HFFc6 (cell line): Measurements from ENCODE around the gene PRMT6. TPM values are rescaled to one million over a fixed set of nuclear protein-coding genes. Genes with fewer than 3 reads are reported as not detected.

Source experiments
- DNase-seq: peaks from one replicate; pipeline ENCODE4 v3.0.0-alpha.2; 2018
- H3K27ac Mint-ChIP-seq: 2 replicates; pipeline ENCODE4 v1.8.0; 2020; ENCODE audit warnings: mild to moderate bottlenecking, mixed read lengths
- H3K27me3 Mint-ChIP-seq: 2 replicates; pipeline ENCODE4 v1.8.0; 2021; ENCODE audit warnings: mild to moderate bottlenecking, moderate library complexity, mixed read lengths; ENCODE audit not compliant: insufficient read depth
- H3K36me3 Mint-ChIP-seq: 2 replicates; pipeline ENCODE4 v1.8.0; 2021; ENCODE audit warnings: low read depth, mixed read lengths
- H3K4me1 Mint-ChIP-seq: 2 replicates; pipeline ENCODE4 v1.8.0; 2020; ENCODE audit warnings: low read depth, mixed read lengths
- H3K4me3 Mint-ChIP-seq: 2 replicates; pipeline ENCODE4 v1.8.0; 2020; ENCODE audit warnings: mild to moderate bottlenecking, moderate library complexity, mixed read lengths
- H3K9me3 Mint-ChIP-seq: 2 replicates; pipeline ENCODE4 v1.8.0; 2020; ENCODE audit warnings: mild to moderate bottlenecking, mixed read lengths
- CTCF ChIP-seq: fragments of 200-600 bp; sonication (generic); IDR thresholded peaks from 2 replicates; pipeline ENCODE4 v1.5.0; 2021; ENCODE audit warnings: antibody characterized with exemption, mild to moderate bottlenecking
- long read RNA-seq: library from polyadenylated mRNA; unstranded; transcript quantifications from one replicate; pipeline ENCODE4 v2.0.0, GENCODE V29; 2019
- total RNA-seq, 6 experiments: library from RNA; stranded (reverse); fragmentation: NEBNext Ultra II Directional; extraction: Animal tissue kit (Norgen Biotek cat#: 25700); gene quantifications; 2 replicates in 1 of 6; 3 replicates in 5 of 6; pipeline ENCODE4 v1.2.3, GENCODE V29; 2021

The PRMT6 gene
- total RNA-seq, result 10 to 100 TPM in 3 of 6 experiments, 1 to 10 TPM in 3; 9.7 to 14.8 (median 10.2) TPM
- long read RNA-seq, transcript PRMT6-201 (1 exons, 2,616 nt), result major isoform, 20 of 20 reads
- long read RNA-seq, partial matches to known transcripts, result 0 of 20 reads
- long read RNA-seq, other reads (novel, unspliced or antisense), result 0 of 20 reads

- Mint-ChIP-seq H3K4me1 (peaks cover 20% of the 10 kb centered on the region), H3K36me3 (peaks cover 6% of the 10 kb centered on the region), H3K4me3 (peak within 1 kb of the TSS; percentile 97), H3K27me3 (no peaks in the 10 kb centered on the region), H3K27ac (peak within 1 kb of the TSS; percentile 86), H3K9me3 (no peaks in the 10 kb centered on the region)
- no peak for TF ChIP-seq CTCF
- peak; percentile 54 for DNase-seq
These were observed at the start of gene PRMT6 for GRCh38 chr1:107056426-107057196. TSS of gene PRMT6 (plus strand) at chr1:107056674. CDS start at chr1:107056716, 42 bp downstream.

GRCh38 chr1:107009281-107009680 is 47.2 kb upstream of the PRMT6 start:
- DNase-seq, result no peak
- no peak overlapping the region for H3K27ac Mint-ChIP-seq
- no peaks in the 10 kb centered on the region; the same call in 1 of the 2 replicates for H3K27me3 Mint-ChIP-seq

GRCh38 chr1:107010582-107010981 is 45.9 kb upstream of the PRMT6 start:
- Mint-ChIP-seq H3K36me3 (no peaks in the 10 kb centered on the region), H3K27ac (no peak overlapping the region), H3K27me3 (no peaks in the 10 kb centered on the region; the same call in 1 of the 2 replicates), H3K4me3 (no peak overlapping the region), H3K4me1 (peaks cover 2% of the 10 kb centered on the region), H3K9me3 (no peaks in the 10 kb centered on the region)
- TF ChIP-seq CTCF, result no peak
- no peak for DNase-seq

More at GRCh38 chr1:107009281-107009680, 47.2 kb upstream of the PRMT6 start:
- no peaks in the 10 kb centered on the region for H3K9me3 Mint-ChIP-seq
- H3K4me1 Mint-ChIP-seq, result no peaks in the 10 kb centered on the region
- no peak overlapping the region for H3K4me3 Mint-ChIP-seq
- no peak for TF ChIP-seq CTCF
- H3K36me3 Mint-ChIP-seq, result no peaks in the 10 kb centered on the region

- H3K9me3 Mint-ChIP-seq, result no peaks in the 10 kb centered on the region
- no peak for TF ChIP-seq CTCF
- DNase-seq, result no peak
- no peaks in the 10 kb centered on the region for H3K27me3 Mint-ChIP-seq
- peak overlapping the region; percentile 29; the same call in 1 of the 2 replicates for H3K27ac Mint-ChIP-seq
- H3K4me3 Mint-ChIP-seq, result peak overlapping the region; percentile 78
- peaks cover 37% of the 10 kb centered on the region for H3K4me1 Mint-ChIP-seq
- no peaks in the 10 kb centered on the region for H3K36me3 Mint-ChIP-seq
These were observed 40.0 kb upstream of the PRMT6 start for GRCh38 chr1:107016376-107016978.

- Mint-ChIP-seq H3K36me3 (no peaks in the 10 kb centered on the region), H3K27ac (no peak overlapping the region), H3K27me3 (no peaks in the 10 kb centered on the region), H3K4me1 (peaks cover 37% of the 10 kb centered on the region), H3K4me3 (no peak overlapping the region), H3K9me3 (no peaks in the 10 kb centered on the region)
- no peak for TF ChIP-seq CTCF
- DNase-seq, result no peak
These were observed 38.0 kb upstream of the PRMT6 start for GRCh38 chr1:107018445-107018844.
